Effector CD8-positive, alpha-beta T cell (primary cell): ENCODE data around the gene PNMA6A.
"Not testable (repeated sequence)": the region's sequence is repeated elsewhere in the genome, so short reads cannot be mapped to it uniquely, and the experiment has no call there.

ENCODE experiments used
- DNase-seq: peaks from one replicate; lab custom pipeline; 2025; lab: John Stamatoyannopoulos, UW
- total RNA-seq, 4 experiments: gene quantifications; one replicate each; lab custom pipeline; 2026; lab: John Stamatoyannopoulos, UW

PNMA6A gene
- 0 to 0.27 (median 0.16) reads per million in 4 experiments for total RNA-seq

DNA sequence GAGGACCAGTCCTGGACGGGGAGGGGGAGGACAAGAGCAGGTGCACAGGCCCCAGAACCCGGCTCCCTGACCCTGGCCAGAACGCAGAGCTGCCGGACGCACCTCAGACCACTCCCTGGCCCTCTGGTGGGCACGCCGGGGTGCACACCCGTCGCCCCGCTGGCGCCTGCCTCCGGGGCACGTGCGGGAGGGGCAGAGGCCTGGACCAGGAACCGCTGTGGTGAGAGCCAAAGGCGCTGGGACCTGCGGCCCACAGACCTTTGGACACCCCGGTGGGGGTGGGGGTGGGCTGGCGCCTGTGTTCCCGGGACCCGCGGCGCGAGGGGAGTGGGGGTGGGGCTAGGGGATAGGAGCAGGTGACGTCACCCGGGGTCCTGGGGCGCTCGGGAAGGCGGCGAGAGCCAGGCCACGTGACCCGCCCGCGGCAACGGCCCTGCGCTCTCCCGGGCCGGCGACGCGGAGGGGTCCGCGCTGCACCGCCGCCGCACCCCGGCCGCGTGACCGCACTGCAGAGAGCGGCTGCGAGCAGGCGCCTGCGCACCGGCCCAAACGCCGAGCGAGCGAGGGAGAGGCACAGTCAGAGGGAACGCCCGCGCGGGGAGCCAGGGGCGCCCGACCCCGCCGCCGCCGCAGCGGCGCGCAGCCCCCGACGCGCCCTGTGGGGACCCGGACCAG, at the start of gene PNMA6A:
Gene PNMA6A (plus strand): TSS at position 546 of the 675 bp plus-strand sequence. CDS start 609 bp downstream, outside the sequence.
- DNase-seq: not testable (repeated sequence)

DNA sequence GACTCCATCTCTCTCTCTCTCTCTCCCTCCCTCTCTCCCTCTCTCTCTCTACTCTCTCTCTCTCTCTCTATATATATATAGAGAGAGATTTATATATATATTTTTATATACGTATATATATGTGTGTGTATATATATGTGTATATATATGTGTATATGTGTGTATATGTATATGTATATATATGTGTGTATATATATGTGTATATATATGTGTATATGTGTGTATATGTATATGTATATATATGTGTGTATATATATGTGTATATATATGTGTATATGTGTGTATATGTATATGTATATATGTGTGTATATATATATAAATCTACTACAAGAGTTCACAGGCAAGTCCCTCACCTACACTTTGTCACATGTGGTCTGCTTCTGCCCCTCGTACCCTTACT, 45.8 kb upstream of the PNMA6A start:
- not testable (repeated sequence) for DNase-seq

DNA sequence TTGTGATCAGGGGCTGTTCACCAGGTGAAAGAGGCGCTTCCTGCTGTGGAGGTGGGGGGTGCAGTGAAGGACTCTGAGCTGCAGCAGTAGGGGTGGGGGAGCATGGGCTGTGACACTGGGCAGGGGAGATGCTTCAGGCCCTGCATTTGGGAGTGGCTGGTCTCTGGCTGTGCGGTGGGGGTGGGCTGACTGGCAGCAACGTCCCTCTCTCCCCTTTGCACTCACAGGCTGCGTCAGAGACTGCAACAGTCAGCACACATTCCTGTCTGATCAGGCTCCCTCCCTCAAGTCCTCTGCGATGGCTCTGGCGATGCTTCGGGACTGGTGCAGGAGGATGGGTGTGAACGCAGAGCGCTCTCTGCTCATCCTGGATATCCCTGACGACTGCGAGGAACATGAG, 43.8 kb upstream of the PNMA6A start:
- DNase-seq: not testable (repeated sequence)

DNA sequence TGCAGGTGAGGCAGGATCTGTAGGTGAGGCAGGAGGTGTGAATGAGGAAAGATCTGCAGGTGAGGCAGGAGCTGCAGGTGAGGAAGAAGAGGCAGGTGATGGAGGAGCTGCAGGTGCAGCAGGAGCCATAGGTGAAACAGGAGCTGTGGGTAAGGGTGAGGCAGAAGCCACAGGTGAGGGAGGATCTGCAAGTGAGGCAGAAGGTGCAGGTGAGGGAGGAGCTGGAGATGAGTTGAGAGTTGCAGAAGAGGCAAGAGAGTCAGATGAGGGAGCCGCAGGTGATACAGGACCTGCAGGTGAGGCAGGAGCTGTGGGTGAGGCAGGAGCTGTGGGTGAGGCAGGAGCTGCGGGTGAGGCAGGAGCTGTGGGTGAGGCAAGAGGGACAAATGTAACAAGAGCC, 43.1 kb upstream of the PNMA6A start:
- DNase-seq: no peak

DNA sequence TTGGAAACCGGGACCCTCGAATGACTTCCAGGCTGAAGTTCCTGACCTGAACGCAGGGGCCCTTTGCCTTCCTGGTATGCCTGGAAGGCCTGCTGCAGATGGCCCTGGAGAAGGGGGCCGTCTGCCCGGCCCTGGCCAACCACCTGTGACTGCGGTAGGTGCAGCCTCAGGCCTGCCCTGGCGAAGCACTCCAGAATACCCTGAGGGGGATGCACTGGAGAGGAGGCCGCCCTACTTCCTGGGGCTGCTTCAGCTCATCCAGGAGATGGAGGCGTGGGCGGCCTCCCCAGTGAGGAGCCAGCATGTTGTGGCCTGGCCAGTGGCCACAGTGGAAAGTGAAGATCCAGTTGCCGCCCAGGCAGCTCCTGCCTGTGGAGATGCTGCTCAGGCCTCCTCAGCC, 42.4 kb upstream of the PNMA6A start:
- DNase-seq: no peak

DNA sequence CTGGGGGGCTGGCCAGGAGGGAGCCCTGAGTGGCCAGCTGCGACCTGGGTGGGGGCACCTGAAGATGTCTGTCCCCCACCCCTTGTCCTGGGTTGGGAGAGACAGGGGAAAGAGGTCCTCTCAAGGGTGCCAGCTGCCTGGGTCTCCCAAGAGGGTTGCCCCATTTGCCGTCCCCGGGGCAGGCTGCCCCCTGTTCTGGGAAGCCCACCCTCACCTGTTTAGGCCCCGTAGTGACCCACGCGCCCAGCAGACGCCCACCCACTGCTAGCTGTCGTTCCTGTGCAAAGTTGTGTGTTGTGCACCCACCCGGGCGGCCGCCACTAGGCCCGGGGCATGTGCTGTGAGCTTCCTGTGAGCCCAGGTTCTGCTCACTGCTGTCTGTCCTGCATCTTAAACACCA, 41.5 kb upstream of the PNMA6A start:
- no peak for DNase-seq

DNA sequence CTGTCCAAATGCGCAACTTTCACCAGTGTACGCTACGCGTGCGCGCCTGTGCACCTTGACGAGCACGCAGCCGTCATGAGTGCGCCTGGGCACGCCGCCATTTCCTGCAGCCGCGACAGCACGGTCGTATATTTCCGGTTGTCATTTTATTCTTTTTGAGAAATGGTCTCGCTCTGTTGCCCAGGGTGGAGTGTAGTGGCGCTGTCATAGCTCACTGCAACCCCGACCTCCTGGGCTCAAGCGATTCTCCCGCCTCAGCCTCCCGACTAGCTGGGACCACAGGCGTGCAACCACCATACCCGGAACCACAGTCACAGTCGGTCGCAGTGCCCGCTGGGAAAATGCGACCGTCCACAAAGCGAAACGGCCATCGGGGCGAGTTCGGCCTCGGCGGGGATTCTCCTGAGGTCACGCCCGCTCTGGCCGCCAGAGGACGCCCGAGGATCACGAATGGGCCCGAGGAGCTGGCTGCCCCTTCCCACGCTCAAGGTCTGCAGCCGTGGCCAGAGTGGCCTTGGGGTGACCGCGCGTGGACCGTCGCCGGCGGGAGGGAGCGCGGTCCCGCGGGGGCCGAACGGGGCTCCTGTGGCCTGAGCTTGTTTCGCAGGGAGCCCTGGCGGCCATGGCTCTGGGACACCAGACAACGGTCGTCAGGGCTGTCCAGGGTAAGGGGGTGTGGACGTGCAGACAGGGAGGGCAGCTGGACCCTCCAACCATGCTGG, 39.7 kb upstream of the PNMA6A start:
- DNase-seq: peak; percentile 37

DNA sequence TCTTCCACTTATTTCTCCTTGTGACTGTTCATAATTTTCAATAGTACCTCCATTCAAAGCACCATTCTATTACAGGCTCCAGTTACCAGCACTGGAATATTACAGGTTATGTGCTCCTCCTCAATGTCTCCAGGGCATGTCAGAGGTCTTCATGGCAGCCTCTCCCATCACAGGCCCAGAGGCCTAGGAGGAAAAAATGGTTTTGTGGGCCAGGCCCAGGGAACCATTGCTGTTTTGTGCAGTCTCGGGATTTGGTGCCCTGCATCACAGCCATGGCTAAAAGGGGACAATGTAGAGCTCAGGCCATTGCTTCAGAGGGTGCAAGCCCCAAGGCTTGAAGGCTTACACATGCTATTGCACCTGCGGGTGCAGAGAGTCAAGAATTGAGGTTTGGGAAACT, 23.2 kb upstream of the PNMA6A start:
- DNase-seq: no peak

DNA sequence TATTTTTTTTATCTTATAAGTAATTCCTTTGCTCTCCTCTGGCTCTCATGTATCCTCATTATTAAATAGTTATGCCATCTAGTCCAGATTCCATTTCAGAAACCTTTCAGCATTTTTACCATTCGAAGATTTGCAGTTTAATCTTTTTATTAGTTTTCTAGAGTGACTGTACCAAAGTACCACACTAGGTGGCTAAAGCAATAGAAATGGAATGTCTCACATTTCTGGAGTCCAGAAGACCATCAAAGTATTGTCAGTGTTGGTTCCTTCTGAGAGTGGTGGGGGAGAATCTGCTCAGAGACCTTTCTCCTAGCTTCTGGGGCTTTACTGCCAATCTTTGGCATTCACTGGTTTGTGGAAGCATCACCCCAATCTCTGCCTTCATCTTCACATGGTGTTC, 19.7 kb upstream of the PNMA6A start:
- no peak for DNase-seq

DNA sequence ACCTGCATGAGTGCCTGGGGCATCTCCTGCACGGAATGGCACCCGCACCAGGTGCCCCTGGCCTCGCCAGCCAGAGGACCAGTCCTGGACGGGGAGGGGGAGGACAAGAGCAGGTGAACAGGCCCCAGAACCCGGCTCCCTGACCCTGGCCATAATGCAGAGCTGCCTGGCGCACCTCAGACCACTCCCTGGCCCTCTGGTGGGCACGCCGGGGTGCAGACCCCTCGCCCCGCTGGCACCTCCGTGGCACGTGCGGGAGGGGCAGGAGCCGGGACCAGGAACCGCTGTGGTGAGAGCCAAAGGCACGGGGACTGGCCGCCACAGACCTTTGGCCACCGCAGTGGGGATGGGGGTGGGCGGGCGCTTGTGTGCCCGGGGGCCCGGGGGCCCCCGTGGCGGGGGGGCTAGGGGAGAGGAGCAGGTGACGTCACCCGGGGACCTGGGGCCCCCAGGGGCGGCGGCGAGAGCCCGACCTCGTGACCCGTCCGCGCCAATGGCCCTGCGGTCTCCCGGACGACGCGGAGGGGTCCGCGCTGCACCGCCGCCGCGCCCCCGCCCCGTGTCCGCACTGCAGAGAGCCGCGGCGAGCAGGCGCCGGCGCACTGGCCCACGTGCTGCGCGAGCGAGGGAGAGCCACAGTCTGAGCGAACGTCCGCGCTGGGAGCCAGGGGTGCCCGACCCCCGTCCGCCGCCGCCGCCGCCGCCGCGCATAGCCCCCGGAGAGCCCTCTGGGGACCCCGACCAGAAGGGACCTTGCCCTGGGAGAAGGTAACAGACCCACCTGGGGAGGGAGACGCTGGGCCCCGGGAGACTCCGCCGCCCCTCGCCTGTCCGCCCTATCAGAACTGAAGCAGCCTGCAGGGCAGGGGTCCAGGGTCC, 16.1 kb upstream of the PNMA6A start, which contains the start of gene PNMA3:
Gene PNMA3 (plus strand): TSS at position 600 of the 879 bp plus-strand sequence. CDS start 586 bp downstream, outside the sequence.
- DNase-seq: no peak

DNA sequence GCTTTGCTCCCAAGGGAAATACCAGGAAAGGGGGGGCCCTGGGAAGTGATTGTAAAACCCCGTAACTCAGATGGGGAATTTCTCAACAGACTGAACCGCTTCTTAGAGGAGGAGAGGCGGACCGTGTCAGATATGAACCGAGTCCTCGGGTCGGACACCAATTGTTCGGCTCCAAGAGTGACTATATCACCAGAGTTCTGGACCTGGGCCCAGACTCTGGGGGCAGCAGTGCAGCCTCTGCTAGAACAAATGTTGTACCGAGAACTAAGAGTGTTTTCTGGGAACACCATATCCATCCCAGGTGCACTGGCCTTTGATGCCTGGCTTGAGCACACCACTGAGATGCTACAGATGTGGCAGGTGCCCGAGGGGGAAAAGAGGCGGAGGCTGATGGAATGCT, 15.0 kb upstream of the PNMA6A start:
- no peak for DNase-seq

DNA sequence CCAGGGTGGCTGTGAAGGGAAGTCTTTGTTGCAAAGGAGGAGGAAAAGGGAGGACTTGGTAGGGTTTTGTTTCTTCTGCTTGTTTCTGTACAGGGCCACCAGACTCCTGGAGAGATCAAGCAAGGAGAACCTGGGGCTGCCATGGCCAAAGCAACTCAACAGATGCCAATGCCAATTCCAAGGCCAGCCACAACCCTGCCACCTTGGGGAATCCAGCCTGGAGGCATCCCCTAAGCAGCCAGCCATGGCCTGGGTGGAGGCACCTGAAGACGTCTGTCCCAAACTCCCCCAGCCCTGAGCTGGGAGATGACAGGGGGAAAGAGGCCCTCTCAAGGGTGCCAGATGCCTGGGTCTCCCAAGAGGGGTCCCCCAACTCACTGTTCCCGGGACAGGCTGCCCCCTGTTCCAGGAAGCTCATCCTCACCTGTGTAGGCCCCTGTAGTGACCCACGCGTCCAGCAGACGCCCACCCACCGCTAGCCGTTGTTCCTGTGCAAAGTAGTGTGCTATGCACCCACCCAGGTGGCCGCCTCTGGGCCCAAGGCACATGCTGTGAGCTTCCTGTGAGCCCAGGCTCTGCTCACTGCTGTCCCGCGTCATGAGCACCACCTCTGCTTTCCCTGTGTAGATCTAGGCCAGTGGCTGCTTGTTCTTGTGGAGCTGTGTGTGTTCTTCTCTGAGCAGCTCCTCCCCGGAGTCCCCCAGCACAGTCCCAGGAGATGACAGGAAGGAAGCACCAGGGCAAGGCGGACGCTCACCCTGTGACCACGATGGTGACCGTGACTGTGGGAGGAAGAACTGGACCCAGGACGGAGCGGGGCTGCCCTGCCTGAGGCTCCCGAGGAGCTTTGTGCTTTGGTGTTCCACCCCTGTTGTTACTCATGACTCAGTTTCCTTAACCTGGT, 12.8 kb upstream of the PNMA6A start:
- no peak for DNase-seq

DNA sequence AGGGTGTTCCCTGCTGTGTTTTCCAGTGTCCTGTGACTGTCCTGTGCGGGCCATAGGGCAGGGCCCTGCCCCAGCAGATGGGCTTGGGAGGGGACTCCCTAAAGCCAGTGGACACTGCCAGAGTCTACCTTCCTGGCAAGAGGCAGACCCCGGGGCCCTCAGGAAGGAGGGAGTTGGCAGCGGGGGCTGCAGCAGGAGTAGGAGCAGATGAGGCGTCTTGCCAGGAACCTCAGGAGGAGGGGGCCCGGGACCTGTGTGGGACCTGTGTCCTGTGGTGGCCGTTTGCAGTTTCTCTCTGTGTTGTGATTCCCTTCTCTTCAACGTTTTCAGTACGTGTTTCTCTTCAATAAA, 12.2 kb upstream of the PNMA6A start:
- DNase-seq: no peak

DNA sequence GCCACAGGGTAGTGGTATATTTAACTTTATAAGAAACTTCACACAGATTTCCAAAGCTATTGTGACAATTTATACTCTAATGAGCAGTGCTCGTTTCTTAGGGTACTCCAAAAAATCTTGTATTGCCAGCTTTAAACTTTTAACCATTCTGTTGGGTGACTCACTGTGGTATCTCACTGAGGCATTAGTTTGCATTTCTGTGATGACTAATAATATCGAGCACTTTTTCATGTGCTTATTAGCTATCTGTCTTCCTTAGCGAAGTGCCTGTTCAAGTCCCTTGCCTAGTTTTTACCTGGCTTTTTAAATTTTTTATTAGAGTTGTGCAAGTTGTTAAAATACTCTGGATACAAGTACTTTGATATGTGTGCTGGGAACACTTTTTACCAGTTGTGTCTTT, 10.5 kb upstream of the PNMA6A start:
- DNase-seq: no peak

DNA sequence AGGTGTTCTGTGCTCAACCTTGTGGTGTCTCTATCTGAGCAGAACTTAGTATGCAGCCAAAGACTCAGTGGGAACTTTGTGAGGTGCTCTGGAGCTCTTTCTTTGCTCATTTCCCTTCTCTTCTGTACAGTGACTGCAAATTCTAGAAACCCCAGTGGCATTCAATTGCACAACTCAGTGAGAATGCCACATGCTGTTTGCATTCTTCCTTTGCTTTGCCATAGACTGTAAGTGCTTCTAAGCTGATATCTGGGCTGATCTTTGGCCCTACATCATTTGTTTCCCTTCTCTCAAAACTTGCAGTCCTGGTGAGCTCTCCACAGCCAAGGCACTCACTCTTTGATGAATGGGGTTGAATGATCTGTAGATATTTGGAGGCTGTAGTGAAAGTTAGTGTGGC, 8.9 kb upstream of the PNMA6A start:
- DNase-seq: no peak

DNA sequence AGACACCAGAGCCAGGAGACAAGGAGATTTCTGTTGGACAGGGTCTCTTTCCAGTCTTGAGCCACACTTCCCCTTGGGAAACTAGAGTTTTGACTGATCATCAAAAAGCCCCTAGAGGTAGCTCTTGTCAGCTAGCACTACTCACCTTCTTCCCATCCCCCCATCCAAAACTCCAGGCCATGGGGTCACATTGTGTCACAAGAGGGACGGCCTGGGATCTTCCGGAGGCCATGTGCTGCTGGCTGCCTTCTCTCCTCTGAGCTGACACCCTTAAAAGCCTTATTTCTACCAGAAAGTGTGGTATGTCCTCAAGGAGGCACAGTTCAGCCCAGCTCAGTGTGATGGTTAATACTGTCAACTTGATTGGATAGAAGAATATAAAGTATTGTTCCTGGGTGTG, 8.2 kb upstream of the PNMA6A start:
- DNase-seq: no peak

DNA sequence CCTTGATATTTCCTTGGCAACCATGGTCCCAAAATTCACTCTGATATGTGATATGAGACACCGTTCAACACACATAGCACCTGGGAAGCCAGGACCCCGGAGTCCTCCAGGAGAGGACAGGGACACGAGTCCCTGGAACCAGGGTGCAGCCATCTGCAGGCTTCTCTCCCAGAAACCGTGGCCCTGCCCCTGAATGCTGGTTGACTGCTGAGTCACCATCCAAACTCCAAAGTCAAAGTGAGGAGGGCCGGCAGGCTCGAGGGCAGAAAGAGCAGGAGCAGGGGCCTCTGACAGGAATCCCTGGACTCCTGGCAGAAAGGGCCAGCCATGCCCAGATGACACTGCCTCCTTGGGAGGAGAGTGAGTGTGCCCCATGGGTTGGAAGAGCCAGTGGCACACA, 6.9 kb upstream of the PNMA6A start:
- no peak for DNase-seq

DNA sequence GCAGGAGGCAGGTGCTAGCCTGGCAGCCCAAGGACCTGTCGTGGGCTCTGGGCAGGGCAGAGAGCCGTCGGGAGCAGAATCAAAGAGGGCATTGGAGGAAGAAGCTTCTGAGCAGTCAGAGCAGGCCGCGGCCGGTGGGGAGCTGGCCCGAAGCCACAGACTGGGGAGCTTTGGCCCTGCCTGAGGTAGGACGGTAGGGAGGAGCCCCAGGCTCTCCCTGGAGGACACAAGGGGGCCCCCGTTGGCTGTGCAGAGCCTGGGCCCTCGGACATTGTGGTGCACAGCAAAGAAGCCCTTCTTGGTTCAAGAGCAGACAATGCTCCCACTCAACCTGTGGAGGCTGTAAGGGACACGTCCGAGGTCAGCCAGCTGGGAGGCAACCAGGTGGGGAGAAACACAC, 5.9 kb upstream of the PNMA6A start:
- not testable (repeated sequence) for DNase-seq

DNA sequence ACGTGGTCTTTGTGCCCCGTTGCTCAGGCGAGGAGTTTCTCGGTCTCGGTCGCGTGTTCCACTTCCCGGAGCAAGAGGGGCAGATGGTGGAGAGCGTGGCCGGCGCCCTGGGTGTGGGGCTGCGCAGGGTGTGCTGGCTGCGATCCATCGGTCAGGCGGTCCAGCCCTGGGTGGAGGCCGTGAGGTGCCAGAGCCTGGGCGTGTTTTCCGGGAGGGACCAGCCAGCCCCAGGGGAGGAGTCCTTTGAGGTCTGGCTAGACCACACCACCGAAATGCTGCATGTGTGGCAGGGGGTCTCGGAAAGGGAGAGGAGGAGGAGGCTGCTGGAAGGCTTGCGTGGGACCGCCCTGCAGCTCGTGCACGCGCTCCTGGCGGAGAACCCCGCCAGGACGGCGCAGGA, 1.1 kb downstream of the PNMA6A start:
- DNase-seq: not testable (repeated sequence)

DNA sequence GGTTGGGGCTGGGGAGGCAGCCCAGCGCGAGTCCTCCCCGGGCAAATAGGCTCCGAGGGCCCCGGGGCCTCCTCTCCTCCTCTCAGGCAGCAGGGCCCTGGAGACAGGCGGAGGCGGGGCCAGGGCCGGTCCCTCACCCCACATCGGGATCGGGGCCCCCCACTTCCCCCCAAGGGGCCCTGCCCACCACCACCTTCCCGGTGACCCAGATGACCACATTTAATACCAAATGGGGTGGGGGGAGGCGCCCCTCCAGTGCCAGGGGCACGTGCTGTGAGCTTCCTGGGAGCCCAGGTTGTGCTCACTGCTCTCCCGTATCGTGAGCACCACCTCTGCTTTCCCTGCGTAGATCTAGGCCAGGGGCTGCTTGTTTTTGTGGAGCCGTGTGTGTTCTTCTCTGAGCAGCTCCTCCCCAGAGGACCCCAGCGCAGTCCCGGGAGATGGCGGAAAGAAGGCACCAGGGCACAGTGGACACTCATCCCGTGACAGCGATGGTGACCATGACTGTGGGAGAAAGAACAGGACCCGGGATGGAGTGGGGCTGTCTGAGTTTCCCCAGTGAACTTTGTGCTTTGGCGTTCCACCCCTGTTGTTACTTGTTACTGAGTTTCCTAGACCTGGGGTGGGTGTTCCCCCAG, 2.1 kb downstream of the PNMA6A start:
- DNase-seq: no peak

DNA sequence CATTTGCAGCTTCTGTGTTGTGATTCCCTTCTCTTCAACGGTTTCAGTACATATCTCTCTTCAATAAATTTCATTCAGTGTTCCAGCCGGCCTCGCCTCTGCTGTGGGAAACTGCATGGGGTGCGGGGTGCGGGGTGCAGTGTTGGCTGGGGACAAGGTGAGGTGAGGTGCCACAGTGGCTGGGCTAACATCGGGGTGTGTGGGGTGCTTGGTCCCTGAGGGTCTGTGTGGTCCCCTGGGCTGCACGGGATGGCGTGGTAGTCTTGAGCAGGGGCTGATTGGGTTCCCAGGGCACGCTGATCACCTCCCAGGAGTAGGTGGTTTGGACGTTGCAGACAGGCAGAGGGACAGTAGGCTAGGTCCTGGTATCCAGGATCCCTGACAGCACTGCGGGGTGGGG, 2.7 kb downstream of the PNMA6A start:
- DNase-seq: no peak
